HG02798 (cell line): ENCODE measurements around the gene GSK3B.

Experiments used
- ATAC-seq: cut with Tn5 transposase; IDR thresholded peaks from one replicate; pipeline ENCODE4 v1.9.1; 2021; ENCODE audit warnings: mild to moderate bottlenecking; ENCODE audit not compliant: unreplicated experiment, poor library complexity

Gene GSK3B

GRCh38 chr3:120093911-120094775 lies at the start of gene GSK3B:
GSK3B (minus strand) TSS chr3:120094447; CDS start chr3:120093434, 1,013 bp downstream.
- peak; percentile 4 for ATAC-seq

DNA sequence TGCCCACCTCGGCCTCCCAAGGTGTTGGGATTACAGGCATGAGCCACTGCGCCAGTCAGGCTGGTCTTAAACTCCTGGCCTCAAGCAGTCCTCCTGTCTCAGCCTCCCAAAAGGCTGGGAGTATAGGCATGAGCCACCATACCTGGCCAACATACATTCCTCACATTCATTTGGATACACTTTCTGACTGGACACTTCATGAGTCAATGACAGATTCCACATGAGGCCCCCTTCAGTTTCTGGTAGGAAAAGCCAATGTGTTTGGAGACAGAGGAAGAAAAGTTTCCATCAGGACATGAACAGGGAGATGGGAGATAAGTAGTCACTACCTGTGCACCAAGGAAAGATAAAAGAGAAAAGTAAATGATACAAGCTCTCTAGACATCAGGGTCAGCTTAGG lies 49.4 kb upstream of the GSK3B start:
- ATAC-seq, result no peak

DNA sequence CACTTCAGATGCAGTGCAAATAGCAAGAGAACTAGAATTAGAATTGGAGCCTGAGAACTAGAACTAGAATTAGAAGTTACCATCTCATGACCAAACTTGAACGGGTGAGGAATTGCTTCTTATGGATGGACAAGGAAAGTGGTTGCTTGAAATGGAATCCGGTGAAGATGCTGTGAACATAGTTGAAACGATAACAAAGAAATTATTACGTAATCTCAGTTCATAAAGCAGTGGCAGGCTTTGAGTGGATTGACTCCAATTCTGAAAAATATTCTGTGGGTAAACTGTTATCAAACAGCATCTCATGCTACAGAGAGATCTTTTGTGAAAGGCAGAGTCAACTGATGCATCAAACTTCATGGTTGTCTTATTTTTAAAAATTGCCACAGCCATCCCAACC lies 48.0 kb upstream of the GSK3B start:
- ATAC-seq, result no peak

DNA sequence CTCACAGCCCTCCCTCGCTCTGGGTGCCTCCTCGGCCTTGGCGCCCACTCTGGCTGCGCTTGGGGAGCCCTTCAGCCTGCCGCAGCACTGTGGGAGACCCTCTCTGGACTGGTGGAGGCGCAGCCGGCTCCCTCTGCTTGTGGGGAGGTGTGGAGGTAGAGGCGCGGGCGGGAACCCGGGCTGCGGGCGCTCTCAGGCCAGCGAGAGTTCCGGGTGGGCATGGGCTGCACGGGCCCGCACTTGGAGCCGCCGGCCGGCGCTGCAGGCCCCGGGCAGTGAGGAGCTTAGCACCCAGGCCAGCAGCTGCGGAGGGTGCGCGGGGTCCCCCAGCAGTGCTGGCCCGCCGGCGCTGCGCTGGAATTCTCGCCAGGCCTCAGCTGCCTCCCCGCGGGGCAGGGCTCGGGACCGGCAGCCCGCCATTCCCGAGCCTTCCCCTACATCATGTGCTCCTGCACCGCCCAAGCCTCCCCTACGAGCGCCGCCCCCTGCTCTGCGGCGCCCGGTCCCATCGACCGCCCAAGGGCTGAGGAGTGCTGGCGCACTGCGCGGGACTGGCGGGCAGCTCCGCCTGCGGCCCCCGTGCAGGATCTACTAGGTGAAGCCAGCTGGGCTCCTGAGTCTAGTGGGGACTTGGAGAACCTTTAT lies 46.0 kb upstream of the GSK3B start:
- no peak for ATAC-seq

- ATAC-seq, result no peak
Observed at GRCh38 chr3:120139140-120139539, 44.9 kb upstream of the GSK3B start.

GRCh38 chr3:120137548-120137947 lies 43.3 kb upstream of the GSK3B start:
- no peak for ATAC-seq

DNA sequence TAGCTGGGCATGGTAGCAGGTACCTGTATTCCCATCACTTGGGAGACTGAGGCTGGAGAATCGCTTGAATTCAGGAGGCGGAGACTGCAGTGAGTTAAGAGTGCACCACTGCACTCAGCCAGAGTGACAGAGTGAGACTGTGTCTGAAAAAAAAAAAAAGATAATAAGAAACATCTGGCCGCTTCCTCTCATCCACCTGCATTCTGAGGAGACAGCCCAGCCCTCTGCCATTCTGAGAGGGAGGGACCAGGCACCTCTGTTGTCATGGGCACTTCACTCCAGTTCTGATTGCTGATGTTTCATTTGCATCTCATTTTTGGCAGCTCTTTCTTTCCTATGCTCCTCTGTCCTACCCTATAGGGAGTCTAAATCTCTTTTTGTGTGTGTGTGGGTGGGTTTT lies 36.4 kb upstream of the GSK3B start:
- ATAC-seq, result no peak

DNA sequence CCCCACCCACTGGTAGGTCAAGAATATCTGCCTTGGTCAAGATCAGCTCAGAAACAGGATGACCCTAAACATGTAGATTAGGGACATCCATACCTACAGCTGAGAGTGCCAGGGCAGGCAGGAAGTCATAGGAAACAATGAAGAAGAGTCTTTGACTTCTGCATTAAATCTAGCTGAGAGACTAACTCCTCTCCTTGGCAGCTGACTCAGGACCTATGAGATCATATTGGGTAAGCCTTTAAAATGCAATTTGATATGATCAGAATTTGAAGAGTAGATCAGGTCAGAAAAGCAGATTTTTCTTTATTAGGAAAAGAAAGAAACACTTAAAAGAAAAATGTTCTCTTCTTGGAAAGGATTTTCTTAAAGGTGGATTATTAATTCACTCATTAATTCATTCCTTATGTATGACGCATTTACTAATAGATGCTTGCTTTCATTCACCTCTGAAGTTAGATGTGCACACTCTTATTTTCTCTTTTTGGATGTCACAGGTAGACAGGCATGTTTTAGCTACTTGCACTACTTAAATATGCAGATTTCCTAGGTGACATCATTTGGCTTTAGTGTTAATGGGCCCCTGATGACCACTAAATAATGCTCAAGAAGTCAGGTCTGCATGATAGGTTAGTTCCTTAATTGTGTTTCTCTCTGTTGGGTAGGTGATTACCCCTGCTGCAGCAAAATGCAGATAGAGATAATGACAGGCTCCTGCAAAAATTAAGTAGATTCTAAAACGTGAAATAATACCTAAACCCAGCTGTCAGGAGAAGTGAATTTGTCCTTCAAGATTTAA lies 35.7 kb upstream of the GSK3B start:
- no peak for ATAC-seq

- ATAC-seq, result no peak
Observed at GRCh38 chr3:120129051-120129450, 34.8 kb upstream of the GSK3B start.

DNA sequence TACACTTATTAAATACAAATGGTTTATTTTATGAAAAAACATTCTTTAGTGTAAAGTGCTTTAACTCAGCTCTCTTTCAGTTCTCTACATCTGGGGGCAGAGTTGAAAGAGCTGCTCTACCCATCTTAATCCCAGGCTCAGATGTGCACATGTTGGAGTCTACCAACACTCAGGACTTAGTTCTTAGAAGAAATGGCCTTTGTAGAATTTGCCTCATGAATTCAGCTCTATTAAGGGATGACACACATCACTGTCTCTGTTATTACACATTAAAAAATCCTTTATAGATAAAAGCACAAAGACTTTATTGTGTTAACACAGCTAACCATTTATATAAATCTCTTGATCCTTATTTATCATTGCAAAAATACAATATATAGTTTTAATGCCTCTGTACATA lies 31.7 kb upstream of the GSK3B start:
- no peak for ATAC-seq

GRCh38 chr3:120119846-120120510 lies 25.7 kb upstream of the GSK3B start:
- ATAC-seq, result no peak

- no peak for ATAC-seq
Observed at GRCh38 chr3:120114981-120115380, 20.7 kb upstream of the GSK3B start.

DNA sequence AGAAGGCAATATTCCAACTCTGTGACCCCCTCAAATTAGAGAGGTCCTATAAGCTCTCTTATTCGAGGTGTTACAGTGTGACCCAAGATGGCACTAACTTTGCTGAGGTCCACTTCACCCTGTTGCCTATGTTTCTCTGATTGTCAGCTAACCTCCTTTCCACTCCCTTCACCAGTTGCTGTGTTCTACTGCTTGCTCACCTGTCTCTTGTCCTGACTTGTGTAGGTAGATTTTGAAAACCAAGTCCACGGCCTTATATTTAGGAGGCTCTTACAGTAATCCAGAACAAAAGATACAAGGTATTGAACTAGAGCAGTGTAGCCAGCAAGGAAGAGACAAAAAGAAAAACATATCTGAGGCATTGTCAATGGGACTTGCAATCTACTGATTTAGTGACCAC lies 20.1 kb upstream of the GSK3B start:
- no peak for ATAC-seq

DNA sequence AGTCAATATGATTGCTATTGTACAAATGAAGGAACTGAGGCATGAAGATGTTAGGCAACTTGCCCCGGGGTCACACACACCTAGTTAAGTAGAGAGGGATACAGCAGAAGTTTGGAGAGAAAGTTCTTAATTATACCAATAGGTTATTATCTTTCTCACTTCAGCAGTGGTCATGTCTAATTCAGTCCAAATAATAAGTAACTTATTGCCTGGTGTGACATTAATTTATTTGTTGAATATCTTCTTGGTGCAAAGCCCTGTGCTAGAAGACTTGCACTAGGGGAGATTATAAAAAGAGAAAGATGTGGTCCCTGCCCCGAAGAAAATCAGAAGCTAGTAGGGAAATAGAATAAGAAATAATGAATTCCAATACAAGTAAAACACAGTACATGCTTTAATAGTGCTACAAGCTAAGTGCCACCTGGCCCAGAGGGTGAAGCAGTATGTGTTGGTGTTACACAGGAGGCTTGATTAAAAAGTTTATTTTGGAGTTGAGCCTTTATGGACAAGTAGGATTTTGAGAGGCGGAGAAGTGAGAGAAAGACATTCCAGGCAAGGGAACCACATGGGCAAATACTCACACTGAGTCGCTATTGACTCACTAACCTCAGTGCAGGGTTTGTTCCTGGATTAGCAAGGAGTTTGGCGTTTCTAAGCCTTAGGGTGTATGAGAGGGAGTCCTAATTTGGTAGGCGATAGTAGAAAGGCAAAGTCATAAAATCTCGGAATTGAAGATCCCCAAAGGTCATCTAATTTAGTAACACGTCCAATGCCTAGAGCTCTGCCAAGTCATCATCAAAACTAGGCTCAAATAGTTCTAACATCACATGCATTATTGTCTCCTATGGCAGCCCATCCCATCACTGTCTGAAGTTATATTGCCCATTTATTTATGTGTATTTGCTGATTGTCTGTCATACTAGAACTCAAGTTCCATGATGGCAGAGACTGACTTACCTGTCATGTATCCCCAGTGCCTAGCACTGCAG lies 19.2 kb upstream of the GSK3B start:
- no peak for ATAC-seq

DNA sequence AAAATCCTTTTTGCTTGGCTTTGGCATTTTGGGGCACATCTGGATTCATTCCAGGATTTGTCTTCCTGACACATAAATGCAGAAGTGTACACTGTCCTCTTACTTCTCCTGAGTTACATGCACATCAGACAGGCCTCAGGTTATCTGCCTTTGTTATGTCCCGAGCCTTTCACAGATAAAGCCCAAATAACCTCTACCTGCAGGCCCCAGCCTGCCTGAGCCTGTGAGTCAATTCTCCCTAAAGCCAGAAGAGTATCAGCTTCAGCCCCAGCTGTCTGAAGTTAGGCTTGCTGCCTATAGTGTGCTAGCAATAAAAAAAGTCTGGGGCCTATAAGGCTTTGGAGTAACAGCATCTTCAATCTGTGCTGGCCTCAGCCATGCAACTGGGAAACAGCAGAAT lies 17.7 kb upstream of the GSK3B start:
- no peak for ATAC-seq

DNA sequence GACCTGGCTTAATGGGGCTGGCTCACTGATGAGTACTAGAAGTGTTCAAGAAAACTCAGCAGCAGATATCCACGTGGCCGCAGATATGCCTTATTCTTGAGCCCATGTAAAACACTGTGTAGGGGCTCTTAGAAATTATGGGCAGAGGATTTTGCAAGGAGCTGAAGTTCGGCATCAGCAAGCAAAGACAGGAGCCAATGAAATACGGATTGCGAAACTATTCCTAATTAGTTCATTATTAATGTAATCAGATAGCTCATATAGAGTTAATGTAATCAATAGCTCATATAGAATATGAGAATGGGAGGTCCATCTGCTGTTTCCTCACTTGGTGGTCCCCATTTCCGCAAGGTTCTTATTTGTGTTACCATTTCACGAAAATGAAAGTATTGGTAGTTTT lies 9.0 kb upstream of the GSK3B start:
- ATAC-seq, result no peak

GRCh38 chr3:120102674-120103073 lies 8.4 kb upstream of the GSK3B start:
- ATAC-seq, result no peak

- no peak for ATAC-seq
Observed at GRCh38 chr3:120102232-120102631, 8.0 kb upstream of the GSK3B start.

DNA sequence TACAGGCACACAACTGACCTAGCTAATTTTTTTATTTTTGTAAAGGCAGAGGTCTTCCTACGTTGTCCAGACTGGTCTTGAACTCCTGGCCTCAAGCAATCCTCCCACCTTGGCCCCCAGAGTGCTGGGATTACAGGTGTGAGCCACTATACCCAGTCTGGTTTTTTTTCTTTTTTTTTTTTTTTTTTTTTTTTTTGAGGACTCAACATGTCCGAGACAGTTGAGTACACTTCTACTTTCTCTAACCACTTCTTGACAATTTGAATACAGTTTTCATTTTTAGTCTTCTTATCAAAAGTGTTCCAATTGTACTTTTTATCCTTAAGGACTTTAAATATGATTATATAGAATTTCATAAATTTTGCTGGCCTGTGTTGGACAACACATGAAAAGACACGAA lies 7.4 kb upstream of the GSK3B start:
- peak; percentile 33 for ATAC-seq
